Activated CD4-positive, alpha-beta T cell treated with anti-CD3 and anti-CD28 coated beads, Interleukin-2, Interleukin-6, amounts not matched to agents 100 ng/mL and 50 ng/mL, durations not matched to agents 16 hours and 8 hours (primary cell): ENCODE measurements around the gene C22orf15.
A peak's percentile ranks its signal among the peaks of the same experiment; 100 is the strongest.

ENCODE experiments used
- DNase-seq: peaks from one replicate; pipeline ENCODE4 v3.0.0-alpha.2; 2020

The C22orf15 gene

DNA sequence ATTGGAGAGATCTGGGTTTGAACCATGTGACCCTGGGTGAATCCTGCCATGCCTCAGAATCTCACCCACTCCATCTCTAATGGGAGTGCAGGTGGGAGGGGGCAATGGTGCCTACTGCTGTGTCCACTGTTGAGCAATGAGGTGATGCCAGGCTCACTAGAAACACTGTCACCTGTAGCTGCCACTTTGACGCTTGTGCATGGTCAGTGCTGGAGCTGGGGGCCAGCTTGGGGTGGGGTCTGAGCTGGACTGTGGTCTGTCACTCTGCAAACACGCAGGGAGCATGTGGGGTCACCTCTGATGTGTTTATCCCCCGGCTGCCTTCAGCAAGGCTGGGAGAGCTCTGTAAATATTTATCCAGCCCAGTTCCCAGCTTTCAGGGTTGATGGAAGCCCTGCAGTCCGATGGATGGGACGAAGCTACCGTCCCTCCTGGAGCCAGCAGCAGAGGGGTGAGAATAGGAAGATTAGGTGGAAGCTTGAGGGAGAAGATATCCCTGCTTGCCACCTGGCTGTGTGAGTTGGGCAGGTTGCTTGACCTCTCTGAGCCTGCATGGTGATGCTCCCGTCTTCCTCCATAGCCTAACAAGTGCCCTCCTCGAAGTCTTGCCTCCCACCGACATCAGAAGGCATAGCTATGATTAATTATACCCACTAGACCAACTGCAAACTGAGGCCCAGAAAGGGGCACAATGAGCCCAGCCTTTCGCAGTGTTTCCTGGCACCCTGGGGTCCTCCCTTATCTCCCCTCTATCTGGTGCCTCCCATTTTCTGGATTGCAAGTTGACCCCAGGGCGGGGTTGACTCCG, 11.5 kb downstream of the C22orf15 start:
- no peak for DNase-seq

DNA sequence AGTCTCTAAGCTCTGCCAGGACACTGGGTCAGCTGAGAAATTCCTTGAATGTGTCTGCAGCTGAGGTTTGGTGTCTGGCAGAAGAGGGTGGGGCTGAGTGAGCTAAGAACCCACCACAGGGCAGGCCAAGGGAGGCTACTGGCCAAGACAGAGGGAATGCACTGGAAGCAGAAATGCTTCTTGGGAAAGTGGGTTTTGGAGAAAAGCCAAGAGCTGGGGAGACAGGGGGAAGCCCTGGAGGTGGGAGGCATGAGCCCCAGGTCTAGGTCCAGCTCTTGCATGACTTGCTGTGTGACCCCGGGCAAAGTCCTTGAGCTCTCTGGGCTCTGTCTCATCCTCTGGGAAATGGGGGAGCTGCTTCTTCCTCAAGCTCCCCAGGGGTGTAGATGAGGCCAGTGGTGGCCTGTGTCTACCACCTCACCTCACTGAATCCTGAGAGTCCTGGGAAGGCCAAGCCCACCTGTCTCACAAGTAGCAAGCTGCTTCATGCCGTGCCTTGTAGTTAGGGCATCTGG, 12.2 kb downstream of the C22orf15 start:
- no peak for DNase-seq

DNA sequence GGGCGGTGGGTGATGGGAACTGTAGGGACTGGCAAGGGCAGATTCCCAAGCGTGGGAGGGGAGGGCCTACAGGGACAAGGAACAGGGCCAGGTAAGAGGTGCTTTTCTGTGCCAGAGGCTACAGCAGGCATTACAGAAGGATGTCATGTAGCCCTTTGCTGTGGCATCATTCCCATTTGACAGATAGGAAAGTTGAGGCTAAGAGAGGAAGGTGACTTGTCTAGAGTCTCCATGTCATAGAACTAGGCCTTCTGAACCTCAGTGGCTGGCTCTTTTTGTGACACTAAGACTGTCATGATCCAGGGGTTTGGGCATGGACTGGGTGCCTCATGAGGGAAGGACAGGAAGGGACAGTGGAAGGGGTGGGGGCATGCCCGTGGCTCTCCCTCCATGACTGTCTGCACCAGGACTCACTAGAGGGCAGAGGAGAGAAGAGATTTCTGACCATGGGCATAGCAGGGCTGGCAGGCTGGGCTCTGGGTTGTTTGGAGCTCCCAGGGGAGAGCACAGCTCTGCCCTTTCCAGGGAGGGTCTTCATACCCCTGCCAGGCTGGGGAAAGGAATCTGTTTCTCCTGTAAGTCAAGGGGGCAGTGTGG, 13.1 kb downstream of the C22orf15 start:
- no peak for DNase-seq

DNA sequence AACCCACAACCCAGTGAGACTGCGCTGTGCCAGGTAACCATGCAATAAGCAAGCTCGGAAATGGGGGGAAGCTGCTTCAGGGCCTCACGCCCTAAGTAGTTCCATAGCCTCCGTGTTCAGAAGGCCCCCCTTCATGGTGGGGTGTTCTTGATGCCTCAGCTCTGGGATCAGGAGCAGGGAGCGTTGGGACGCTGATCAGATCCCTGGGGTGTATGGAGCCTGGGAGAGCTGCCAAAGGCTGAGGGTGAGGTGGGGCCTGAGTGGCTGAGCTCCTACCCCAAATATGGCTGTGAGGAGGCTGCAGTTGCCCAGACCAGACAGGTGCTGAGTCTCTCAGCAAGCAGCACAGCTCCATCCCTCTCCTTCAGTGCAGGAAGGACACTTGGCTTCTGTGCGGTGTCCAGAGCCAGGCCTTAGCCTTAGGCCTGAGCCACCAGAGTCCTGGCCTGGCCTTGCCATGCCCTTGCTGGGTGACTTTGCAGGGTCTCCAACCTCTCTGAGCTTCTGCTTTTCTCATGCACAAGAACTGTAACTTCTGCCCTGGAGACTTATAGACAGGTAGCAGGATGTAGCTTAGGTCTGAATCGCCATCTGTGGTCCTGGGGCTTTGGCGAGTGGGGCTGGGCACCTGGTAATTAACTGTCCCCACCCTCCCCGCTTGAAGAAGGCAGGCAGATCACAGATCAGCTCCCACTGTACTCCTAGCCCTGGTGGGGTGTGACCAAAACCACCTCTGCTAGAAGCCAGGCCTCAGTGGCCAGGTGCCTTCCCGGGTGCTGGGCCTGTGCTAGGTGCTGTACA, 15.2 kb downstream of the C22orf15 start:
- DNase-seq = no peak

DNA sequence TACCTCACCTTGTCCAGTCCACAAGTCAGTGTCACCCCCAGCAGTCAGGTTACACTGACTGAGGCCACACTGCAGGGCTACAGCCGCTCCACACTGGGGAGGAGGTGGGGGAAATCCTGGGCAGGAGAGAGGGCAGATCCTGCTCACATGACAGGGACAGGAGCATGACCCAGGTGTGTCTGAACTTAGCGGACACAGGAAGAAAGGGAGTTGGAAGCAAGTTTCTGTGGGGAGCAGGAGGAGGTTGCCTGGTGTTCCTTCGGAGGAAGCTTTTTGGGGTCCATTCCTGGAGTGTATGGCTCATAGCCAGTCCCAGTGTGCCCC, 15.7 kb downstream of the C22orf15 start:
- no peak for DNase-seq

DNA sequence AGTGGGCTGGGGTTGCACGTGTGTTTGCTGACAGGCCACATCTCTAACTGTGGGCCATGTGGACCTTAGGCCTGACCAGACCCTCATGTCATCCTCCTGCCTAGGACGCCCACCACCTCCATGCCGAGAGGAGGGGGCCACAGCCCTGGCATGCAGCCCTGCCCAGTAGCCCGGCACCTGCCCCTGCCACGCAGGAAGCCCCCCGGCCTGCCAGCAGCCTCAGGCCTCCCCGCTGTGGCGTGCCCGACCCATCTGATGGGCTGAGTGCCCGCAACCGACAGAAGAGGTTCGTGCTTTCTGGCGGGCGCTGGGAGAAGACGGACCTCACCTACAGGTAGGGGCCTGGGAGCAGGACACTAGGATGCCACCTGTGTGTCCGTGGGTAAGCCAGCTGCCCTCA, 16.3 kb downstream of the C22orf15 start:
- DNase-seq = no peak

DNA sequence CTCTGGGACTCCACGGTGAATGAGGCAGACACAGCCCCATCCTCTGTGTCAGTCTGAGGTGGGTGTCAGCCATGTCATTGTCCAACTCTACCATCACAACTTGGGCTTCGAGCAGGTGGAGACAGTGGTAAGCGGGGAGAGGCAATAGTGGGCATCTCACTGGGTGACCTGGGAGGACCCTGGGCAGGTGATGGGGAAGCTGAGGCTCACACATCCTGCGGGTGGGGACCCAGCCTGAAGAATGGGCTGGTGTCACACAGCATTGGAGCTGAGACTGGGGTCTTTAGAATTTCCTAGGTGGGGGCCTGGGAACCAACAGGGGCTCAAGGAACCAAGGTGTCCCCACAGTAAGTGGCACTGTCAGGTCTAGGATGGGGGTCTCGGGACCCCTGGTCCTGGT, 16.9 kb downstream of the C22orf15 start:
- no peak for DNase-seq

DNA sequence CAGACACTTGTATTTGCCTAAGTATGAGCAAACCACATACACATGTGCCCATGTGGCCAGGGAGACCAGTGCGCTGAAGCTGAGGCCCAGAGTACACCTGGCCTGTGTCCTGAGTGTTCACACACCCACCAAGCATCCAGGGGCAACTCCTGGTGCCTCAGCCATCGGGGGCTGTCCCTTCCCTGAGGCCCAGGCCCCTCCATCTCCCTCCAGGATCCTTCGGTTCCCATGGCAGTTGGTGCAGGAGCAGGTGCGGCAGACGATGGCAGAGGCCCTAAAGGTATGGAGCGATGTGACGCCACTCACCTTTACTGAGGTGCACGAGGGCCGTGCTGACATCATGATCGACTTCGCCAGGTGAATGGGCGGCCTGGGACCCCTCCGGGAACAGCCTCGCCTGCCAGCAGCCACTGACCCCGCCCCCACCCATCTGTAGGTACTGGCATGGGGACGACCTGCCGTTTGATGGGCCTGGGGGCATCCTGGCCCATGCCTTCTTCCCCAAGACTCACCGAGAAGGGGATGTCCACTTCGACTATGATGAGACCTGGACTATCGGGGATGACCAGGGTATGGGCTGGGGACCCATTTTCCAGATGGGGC, 17.5 kb downstream of the C22orf15 start:
- DNase-seq = no peak

DNA sequence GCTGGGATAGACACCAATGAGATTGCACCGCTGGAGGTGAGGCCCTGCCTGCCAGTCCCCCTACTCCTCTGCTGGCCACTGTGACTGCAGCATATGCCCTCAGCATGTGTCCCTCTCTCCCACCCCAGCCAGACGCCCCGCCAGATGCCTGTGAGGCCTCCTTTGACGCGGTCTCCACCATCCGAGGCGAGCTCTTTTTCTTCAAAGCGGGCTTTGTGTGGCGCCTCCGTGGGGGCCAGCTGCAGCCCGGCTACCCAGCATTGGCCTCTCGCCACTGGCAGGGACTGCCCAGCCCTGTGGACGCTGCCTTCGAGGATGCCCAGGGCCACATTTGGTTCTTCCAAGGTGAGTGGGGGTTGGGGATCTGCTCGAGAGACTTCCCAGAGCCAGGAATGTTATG, 18.3 kb downstream of the C22orf15 start:
- no peak for DNase-seq

DNA sequence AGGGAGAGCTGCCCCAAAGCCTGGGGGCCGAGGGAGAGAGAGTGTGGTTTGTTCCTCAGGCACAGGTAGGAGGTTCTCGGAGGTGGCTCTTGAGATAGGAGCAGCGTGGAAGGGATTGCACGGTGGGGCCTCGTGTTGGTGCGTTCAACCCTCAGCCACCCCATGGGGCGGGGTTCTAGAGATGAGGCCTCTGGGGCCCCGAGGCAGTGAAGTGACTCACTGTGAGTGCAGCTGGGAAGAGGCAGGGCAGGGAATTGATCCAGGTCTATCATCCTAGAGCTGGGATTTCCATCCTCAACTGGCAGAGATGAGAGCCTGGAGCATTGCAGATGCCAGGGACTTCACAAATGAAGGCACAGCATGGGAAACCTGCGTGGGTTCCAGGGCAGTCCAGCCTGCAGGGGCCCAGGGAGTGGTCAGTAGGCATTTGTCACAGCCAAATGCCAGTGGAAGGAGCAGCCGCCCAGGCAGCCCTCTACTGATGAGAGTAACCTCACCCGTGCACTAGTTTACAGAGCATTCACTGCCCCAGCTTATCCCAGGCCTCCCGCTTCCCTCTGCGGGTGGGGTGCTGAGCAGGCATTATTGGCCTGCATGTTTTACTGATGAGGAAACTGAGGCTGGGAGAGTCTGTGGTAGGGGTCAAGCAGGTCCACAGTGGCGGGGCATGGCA, 18.9 kb downstream of the C22orf15 start:
- no peak for DNase-seq

DNA sequence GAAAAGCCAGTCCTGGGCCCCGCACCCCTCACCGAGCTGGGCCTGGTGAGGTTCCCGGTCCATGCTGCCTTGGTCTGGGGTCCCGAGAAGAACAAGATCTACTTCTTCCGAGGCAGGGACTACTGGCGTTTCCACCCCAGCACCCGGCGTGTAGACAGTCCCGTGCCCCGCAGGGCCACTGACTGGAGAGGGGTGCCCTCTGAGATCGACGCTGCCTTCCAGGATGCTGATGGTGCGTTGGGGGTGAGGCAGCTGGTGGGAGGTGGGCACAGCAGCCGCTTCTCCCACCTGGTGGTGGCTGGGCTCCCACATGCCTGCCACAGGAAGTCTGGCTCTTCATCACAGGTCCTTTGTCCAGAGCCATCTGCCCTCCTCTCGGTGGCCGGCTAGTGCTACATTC, 19.5 kb downstream of the C22orf15 start:
- DNase-seq = no peak

DNA sequence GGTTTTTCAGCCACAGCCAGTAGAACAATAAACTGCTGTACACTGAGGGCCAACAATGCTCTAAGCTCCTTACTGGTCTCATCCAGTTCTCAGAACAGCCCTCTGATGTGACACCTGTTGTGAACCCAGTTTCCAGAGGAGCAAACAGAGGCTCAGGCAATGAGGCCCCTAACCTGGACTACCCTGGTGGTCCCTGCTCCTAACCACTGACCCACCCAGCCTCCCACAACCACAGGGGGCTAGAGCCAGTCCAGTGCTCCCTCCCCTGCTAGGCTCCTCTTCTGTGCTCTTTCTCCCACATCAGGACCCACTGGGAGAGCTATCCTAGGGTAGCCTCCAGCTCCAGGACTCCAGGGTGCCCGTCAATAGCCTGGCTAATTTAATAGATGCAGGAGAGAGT, 19.9 kb downstream of the C22orf15 start:
- no peak for DNase-seq

DNA sequence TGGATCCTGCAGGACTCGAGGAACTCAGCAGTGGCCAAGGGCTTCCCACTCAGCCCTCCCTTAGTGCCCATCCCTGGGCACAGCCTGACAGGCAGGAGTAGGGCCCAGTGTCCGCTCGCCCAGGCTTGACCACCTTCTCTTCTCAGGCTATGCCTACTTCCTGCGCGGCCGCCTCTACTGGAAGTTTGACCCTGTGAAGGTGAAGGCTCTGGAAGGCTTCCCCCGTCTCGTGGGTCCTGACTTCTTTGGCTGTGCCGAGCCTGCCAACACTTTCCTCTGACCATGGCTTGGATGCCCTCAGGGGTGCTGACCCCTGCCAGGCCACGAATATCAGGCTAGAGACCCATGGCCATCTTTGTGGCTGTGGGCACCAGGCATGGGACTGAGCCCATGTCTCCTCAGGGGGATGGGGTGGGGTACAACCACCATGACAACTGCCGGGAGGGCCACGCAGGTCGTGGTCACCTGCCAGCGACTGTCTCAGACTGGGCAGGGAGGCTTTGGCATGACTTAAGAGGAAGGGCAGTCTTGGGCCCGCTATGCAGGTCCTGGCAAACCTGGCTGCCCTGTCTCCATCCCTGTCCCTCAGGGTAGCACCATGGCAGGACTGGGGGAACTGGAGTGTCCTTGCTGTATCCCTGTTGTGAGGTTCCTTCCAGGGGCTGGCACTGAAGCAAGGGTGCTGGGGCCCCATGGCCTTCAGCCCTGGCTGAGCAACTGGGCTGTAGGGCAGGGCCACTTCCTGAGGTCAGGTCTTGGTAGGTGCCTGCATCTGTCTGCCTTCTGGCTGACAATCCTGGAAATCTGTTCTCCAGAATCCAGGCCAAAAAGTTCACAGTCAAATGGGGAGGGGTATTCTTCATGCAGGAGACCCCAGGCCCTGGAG, 20.7 kb downstream of the C22orf15 start:
- no peak for DNase-seq

DNA sequence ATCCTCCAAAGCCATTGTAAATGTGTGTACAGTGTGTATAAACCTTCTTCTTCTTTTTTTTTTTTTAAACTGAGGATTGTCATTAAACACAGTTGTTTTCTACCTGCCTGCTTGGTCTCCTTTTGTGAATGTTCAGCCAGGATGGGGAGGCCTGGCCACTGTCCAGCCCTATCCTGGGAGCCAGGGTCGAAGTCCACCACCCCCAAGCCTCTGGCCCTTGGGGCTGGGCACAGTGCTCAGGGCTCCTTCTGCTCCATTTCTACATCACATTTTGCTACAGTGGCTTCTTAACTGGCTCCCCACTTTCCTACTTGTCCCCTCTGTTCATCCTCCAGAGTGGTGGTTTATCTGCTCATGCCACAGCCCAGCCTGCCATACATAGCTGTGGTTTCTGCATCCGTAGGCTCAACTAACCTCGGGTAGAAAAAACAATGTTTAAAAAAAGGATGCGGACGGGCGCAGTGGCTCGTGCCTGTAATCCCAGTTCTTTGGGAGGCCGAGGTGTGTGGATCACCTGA, 21.5 kb downstream of the C22orf15 start:
- DNase-seq = no peak

DNA sequence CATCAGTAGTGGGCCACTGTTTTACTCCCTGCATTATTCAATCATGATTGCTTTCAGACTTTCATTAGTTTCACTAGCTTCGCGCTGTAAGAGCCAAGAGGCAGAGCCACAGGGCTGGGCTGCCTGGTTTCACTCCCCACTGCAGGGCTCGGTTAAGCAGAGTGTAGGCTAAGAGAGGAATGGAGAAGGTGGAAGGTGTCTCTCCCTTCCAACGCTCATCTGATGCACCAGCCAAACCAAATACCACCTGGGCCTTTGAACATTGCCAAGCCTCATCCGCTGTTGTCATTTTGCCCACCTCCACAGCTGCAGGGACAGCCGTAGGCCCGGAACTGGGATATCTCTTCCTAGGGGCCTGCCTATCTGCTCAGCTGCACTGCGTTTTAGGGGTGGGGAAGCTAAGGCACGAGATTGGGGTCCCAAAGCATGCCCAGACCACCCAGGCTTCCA, 23.5 kb downstream of the C22orf15 start:
- DNase-seq = no peak

DNA sequence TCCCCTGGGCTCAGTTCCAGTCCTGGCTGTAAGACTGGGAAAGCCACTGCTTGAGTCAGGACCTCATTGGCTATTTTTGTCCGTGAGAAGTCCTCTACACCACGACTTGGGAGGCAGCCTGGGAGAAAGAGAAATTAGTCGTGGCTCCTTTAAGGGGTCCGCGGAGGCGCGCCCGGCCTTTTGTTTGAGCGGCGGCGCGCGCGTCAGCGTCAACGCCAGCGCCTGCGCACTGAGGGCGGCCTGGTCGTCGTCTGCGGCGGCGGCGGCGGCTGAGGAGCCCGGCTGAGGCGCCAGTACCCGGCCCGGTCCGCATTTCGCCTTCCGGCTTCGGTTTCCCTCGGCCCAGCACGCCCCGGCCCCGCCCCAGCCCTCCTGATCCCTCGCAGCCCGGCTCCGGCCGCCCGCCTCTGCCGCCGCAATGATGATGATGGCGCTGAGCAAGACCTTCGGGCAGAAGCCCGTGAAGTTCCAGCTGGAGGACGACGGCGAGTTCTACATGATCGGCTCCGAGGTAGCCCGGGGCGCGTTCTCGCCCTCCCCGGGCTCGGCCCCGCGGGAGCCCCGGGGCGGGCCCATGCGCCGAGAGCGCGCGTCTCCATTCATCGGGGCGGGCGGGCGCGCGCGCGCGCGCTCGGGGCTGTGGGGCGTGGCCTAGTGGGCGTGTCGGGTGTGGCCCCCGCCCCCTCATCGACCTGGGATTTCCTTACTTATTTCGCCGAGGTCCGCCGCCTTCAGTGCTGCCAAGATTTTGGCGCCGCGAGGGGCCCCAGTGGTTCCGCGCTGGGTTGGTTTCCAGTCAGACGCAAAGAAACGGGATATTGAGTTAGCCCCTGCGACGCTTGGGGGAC, 24.2 kb downstream of the C22orf15 start, which contains the start of gene SMARCB1:
SMARCB1 (plus strand) TSS at position 215 of the 848 bp plus-strand sequence; CDS start at position 419, 204 bp downstream.
- DNase-seq = peak; percentile 94

DNA sequence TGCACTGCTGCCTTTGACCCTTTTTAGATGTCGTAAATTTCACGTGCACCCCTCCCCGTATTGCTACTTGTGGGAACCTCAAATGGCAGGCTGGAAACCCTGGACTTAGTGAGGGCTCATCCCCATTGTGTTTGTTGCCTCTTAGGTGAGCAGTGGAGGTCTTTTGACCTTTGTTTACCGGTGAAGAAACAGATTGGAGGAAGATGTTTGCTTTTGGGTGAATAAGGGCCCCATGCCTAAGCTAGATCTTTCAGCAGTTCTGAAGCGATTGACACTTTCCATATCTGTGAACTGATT, 24.8 kb downstream of the C22orf15 start:
- no peak for DNase-seq

DNA sequence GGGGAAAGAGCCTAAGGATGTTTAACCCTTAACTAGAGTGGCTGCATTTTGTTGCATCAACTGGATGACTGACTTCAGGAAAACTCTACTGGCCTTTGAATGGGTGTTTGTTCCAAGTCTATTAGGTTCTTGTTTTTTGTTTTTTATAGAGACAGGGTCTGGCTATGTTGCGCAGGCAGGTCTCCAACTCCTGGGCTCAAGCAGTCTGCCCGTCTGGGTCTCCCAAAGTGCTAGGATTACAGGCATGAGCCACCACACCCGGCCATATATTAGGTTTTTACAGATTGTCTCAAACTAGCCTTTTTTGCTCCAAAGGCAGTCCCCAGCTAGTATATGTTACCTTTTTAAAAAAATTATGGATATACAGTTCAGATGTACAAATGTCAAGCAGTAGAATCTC, 25.1 kb downstream of the C22orf15 start:
- no peak for DNase-seq

DNA sequence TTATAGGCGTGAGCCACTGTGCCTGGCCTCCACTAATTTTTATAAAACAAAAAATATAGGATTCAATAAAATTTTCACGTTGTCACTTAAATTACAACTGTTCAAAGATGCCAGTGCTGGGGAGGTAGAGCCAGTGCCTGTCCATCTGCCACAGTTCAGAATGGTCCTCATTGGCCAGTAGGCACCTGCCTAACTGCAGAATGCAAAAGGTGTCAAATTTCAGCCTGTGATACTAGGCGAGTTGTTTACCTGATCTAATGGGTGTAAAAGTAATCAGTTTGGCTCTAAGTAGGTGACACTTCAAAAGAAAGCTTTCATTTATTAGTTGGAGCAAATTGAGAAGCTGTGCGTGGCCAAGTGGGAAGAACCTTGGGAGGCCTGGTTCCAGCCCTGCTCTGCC, 26.3 kb downstream of the C22orf15 start:
- no peak for DNase-seq

DNA sequence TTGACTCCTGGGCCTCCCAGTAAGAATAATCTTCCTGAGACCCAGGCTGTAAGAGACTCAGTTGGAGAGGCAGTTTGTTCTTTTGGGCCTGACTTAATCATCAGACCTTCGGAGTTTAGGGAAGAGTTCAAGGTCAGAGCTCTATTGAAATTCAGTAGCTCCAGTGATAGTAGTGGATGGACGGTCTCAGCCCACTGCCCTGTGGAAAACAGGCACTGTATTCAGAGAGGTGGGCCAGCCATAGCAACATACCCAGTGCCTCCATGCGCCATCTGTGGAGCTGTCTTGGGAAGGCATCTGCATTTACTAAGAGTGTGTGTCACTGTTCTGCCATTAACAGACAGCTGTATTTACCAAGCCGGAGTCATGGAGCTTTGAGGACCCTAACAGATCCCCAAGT, 26.8 kb downstream of the C22orf15 start:
- DNase-seq = no peak
